HG03064 (cell line): ENCODE data around the gene AGBL4.
"Not testable (repeated sequence)": the region's sequence is repeated elsewhere in the genome, so short reads cannot be mapped to it uniquely, and the experiment has no call there.

Experiments used
- ATAC-seq: cut with Tn5 transposase; IDR thresholded peaks from one replicate; pipeline ENCODE4 v1.9.1; 2021; ENCODE audit warnings: low read depth; ENCODE audit not compliant: unreplicated experiment

The AGBL4 gene

DNA sequence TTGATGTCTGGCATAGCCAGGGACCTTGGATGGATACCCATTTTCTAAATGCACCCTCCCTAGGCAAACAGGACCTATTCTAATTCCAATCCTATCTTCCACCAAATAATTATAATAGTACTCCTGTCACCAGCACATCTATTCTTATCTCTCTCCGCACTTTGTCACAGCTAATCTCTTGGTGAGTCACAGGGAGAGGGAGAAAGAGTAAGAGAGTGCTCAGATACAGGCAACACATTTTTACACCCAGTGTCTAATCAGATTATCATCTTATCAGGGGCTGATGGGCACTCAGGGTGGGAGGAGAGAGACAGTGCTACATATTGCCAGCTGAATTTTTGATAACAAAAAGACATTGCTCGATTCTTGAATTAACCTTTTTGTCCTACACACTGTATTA lies 972.1 kb downstream of the AGBL4 start:
- ATAC-seq, result no peak

DNA sequence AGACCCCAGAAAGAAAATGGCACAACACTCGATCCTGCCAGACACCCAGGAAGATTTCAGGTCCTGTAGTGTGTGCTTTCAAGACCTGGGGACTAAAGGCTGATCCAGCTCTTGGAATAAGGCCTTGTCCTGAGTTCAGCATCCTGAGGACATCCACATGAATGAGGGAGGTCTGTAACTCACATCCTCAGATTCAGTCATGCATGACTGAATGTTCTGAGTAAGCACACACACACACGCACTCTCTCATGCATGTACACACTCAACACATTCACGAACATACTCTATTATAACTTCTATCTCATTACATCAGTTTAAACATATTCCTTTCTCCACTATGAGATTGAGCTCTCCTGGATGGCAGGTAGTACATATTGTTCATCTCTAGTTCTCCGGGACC lies 973.7 kb downstream of the AGBL4 start:
- no peak for ATAC-seq

- ATAC-seq, result no peak
Measured at GRCh38 chr1:49048188-49048587, 975.6 kb downstream of the AGBL4 start.

GRCh38 chr1:49046305-49046704 lies 977.4 kb downstream of the AGBL4 start:
- no peak for ATAC-seq

- ATAC-seq, result no peak
Measured at GRCh38 chr1:49045371-49045770, 978.4 kb downstream of the AGBL4 start.

GRCh38 chr1:49036700-49037099 lies 987.1 kb downstream of the AGBL4 start:
- no peak for ATAC-seq

GRCh38 chr1:49028396-49028795 lies 995.4 kb downstream of the AGBL4 start:
- ATAC-seq, result no peak

DNA sequence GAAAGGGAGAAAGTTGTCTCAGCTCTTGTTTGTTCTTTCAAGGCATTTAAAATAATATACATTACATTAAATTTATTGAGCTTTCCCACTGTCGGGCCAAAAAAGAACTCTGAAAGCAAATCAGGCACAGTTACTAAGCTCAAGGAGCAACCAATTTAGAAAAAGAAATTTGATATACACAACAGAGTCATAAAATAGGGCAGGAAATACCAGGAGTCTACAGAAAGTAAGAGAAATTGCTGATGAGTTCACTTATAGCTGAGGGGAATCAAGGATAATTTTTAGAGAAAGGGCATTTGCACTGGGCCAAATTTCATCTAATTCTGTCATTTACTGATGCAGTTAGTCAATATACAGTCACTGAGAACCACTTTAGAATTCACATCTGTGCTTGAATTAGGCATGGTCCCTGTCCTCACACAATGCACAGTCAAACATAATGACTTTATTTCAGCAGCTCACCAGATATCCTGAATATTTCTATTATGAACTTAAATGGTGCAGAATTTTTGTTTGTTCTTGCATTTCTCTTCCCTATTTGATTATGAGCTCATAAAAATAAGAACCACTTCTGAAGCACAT lies 997.4 kb downstream of the AGBL4 start:
- no peak for ATAC-seq

- no peak for ATAC-seq
Measured at GRCh38 chr1:49016030-49016977, 1007.5 kb downstream of the AGBL4 start.

GRCh38 chr1:49013079-49013478 lies 1010.7 kb downstream of the AGBL4 start:
- ATAC-seq, result no peak

- not testable (repeated sequence) for ATAC-seq
Measured at GRCh38 chr1:49002981-49003380, 1020.8 kb downstream of the AGBL4 start.

DNA sequence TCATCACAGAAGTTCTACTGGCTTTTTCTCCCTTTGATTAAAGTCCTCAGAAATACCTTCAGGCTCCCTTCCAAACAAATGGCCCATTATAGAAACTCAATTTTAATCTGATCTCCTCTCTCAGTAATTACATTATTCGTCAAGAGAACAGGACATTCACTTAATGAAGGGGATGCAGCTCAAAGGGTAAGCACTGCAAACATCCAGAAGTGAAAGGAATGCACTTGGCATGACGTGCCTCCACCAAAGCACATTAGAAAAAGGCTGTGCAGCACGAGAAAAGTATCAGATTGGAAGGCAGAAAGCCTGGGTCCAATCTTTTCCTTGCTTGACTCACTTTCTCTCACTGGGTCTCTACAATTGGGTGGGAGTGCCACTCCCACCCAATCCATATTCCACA lies 1024.4 kb downstream of the AGBL4 start:
- ATAC-seq, result no peak

DNA sequence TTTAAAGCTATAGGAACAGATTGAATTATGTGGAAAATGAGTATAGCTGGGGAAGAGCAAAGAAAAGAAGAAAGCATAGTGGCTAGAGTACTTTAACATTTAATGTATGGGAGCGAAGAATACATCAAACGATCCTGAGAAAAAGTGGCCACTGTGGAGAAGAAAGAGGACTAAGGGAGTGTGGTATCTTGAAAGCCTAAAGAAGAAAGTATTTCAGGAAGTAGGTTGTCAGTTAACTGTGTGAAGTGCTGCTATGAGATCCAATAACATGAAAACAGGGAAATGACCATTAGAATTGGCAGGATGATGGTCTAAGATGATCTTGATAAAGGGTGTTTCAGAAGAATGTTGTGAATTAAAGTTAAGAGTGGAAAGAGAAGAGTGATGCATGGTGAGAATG lies 1027.4 kb downstream of the AGBL4 start:
- ATAC-seq, result no peak

DNA sequence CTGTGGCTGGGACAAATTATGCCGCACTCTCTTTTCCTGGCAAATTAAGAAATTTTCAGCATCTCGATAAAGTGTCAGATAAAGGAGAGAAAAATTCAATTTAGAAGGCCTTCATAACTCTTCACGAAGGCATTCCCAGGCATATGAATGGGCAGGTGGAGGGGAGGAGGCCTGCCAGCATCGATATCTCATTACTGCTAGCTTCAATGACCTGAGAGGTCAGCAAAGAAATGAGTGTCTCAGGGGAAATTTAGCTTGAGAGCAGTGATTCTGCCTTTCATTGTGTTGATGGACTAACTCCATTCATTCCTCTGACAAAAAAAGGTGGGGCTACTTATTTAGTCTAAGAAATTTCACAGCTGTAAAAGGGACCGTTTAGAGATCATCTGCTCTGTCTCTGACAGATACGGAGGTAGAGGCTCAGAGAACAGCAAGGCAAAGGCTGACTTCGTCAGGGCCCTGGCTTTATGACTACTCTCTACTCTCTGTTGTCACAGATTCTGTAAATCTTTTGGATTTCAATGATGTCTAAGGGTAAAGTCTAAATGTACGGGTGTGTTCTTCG lies 1035.0 kb downstream of the AGBL4 start:
- no peak for ATAC-seq

DNA sequence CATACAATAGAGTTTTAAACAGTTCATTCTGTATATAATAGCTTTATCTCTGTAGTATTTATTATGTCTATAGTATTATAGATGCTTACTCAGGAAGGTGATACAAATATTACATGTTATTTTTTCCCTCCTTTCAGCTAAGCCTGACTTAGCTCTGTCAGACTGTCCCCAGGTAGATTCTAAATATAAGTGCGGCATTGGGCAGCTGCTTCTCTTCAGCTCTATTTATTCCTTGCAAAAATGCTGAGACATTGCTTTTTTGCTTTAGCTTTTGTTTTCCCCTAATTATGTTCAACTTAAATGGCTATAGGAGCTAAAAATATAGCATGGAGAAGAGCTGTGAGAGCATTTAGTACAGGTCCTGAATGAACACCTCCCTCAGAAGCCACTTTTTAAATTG lies 1043.8 kb downstream of the AGBL4 start:
- no peak for ATAC-seq

GRCh38 chr1:48978413-48978812 lies 1045.3 kb downstream of the AGBL4 start:
- ATAC-seq, result no peak

GRCh38 chr1:48977273-48977672 lies 1046.5 kb downstream of the AGBL4 start:
- ATAC-seq, result no peak

DNA sequence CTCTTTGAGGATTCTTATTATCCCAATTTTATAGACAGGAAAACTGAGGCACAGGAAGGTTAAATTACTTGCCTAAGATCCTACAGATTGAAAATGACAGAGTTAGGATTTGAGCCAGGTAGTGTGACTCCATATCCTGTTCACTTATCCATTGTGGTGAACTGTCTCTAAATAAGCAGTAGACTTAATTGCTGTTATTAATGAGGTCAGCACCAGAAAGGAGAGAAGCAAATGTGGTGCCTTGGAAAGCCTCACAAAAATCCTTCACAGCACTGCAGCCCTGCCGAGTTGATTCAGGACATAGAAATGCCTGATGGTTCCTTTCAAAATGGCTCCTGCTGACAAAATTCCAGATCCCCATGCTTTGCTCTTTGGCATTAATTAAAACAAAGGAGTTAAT lies 1053.8 kb downstream of the AGBL4 start:
- ATAC-seq, result no peak

DNA sequence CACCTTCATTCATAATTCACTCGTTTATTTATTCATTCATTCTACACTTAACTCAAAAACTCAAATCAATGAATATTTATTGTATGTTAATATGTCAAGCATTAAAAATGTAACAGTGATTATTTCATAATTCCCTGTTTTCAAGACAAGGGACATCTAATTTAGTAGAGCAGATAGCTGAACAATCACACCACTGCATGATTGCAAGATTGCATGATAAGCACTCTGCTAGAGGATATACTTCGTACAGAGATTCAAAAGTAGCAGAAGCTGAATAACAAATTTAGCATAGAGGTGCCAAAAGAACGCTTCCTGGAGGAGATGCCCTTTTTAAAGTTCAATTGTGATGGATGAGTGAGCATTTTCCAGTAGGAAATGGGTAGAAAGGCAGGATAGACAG lies 1056.4 kb downstream of the AGBL4 start:
- ATAC-seq, result no peak

GRCh38 chr1:48966583-48966982 lies 1057.2 kb downstream of the AGBL4 start:
- no peak for ATAC-seq

- ATAC-seq, result no peak
Measured at GRCh38 chr1:48960320-48960719, 1063.4 kb downstream of the AGBL4 start.

DNA sequence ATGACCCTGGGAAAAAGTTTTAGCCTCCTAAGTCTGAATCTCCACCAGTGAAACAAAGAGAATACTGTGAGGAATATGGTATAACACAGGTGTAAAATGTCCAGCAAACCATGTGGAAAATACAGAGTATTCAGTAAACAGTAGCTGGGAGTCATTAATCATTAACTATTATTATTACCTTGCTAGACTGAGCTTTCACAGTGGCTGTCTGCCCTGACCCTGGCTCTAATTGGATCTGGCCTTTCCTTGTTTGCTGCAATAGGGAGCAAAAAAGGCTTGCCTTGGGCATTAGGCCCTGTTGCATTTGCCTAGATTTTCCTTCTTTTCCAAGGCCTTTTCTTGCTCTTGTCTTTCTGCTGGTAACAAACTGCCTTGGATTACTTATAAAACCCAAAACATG lies 1068.0 kb downstream of the AGBL4 start:
- no peak for ATAC-seq
